ENCODE results near the gene TRABD.
A peak's percentile ranks its signal among the peaks of the same experiment; 100 is the strongest.
"Not testable (repeated sequence)": the region's sequence is repeated elsewhere in the genome, so short reads cannot be mapped to it uniquely, and the experiment has no call there.

Gene TRABD

DNA sequence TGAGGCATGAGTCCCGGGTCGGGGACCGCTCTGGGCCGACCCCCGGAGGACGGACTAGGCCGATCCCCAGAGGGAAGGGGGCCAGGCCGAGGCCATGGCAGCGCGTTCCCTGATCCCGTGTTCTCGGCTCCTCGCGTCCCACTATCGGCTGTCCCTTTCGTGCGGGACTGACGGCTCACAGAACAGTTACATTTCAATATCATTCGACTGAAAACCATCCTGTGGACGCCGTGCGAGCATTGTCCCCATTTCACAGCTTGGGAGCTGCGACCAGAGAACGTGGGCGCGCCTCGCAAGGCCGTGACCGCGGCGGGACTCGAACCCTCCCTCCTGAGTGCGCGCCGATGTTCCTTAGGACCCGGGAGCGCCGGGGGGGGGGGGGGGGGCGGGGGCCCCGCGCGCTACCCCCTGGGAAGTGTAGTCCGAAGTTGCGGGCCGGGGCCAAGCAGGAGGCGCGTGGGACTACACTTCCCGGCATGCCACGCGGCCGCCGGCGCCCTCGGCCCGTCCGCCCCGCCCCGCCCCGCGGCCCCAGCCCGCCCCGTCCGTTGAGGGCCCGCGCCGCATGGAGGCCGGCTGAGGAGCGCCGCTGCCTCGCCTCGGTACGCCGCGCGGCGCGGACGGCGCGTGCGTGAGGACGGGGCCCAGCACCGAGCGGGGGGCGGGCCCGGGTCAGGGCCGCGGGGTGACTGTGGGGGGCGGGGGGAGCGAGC lies at the start of gene TRABD:
Gene TRABD (plus strand): TSS at position 539 of the 713 bp plus-strand sequence. CDS start 7,148 bp downstream, outside the sequence.
- Histone ChIP-seq H3K4me1 (ENCODE audit: control insufficient read depth in 1 of 2, insufficient read depth in 2 of 2, low read length in 2 of 2) (peaks cover 33 to 46% of the 10 kb centered on the region in 2 donors), H3K9ac (ENCODE audit: low read depth in 1 of 2, low read length in 2 of 2) (peak within 1 kb of the TSS; percentile 71 to 88), H3K9me3 (ENCODE audit: control insufficient read depth in 1 of 2, low read length in 2 of 2) (no peaks in the 10 kb centered on the region), H3K27me3 (ENCODE audit: control insufficient read depth in 1 of 2, insufficient read depth in 2 of 2, low read length in 2 of 2) (no peaks in the 10 kb centered on the region), H3K27ac (ENCODE audit: low read depth, low read length) (peak within 1 kb of the TSS; percentile 20), H3K4me3 (ENCODE audit: low read depth in 1 of 2, low read length in 2 of 2) (peak within 1 kb of the TSS; percentile 75 to 84), H3K36me3 (ENCODE audit: control insufficient read depth in 1 of 2, insufficient read depth in 2 of 2, low read length in 2 of 2) (no peaks in the 10 kb centered on the region)

DNA sequence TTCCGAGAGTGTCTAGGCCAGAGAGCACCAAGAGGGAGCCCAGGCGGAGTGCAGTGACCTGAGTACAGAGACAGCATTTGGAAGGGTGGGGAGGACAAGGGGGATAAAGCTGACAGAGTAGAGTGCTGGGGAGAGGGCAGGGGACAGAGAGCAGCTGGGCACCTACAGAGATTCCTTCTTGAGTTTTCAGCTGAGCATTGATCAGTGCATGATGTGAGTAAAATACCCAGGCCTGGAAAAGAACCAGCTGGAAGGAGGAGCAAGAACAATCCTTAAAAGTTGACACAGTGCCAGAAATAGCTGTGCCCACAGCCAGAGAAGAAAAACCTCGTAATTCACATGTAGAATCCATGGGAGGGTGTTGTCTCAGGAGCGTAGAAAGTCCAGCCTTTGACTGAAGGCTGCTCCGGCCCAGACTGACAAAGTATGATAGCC lies 49.1 kb upstream of the TRABD start:
- no peak overlapping the region for H3K27ac ChIP-seq (ENCODE audit: low read depth, low read length)
- no peak overlapping the region for H3K4me3 ChIP-seq (ENCODE audit: low read depth in 1 of 2, low read length in 2 of 2)
- H3K36me3 ChIP-seq (ENCODE audit: control insufficient read depth in 1 of 2, insufficient read depth in 2 of 2, low read length in 2 of 2) = no peaks in the 10 kb centered on the region
- H3K27me3 ChIP-seq (ENCODE audit: control insufficient read depth in 1 of 2, insufficient read depth in 2 of 2, low read length in 2 of 2) = peaks cover 0 to 3% of the 10 kb centered on the region in 2 donors
- H3K4me1 ChIP-seq (ENCODE audit: control insufficient read depth in 1 of 2, insufficient read depth in 2 of 2, low read length in 2 of 2) = peaks cover 4 to 5% of the 10 kb centered on the region in 2 donors
- peaks cover 0 to 4% of the 10 kb centered on the region in 2 donors for H3K9me3 ChIP-seq (ENCODE audit: control insufficient read depth in 1 of 2, low read length in 2 of 2)
- no peak overlapping the region for H3K9ac ChIP-seq (ENCODE audit: low read depth in 1 of 2, low read length in 2 of 2)

- not testable (repeated sequence) for H3K27ac ChIP-seq (ENCODE audit: low read depth, low read length); H3K27me3 ChIP-seq (ENCODE audit: control insufficient read depth in 1 of 2, insufficient read depth in 2 of 2, low read length in 2 of 2); H3K4me1 ChIP-seq (ENCODE audit: control insufficient read depth in 1 of 2, insufficient read depth in 2 of 2, low read length in 2 of 2); H3K9ac ChIP-seq (ENCODE audit: low read depth in 1 of 2, low read length in 2 of 2); H3K9me3 ChIP-seq (ENCODE audit: control insufficient read depth in 1 of 2, low read length in 2 of 2); H3K4me3 ChIP-seq (ENCODE audit: low read depth in 1 of 2, low read length in 2 of 2); H3K36me3 ChIP-seq (ENCODE audit: control insufficient read depth in 1 of 2, insufficient read depth in 2 of 2, low read length in 2 of 2)
These were observed 48.4 kb upstream of the TRABD start for GRCh38 chr22:50137277-50137676.

DNA sequence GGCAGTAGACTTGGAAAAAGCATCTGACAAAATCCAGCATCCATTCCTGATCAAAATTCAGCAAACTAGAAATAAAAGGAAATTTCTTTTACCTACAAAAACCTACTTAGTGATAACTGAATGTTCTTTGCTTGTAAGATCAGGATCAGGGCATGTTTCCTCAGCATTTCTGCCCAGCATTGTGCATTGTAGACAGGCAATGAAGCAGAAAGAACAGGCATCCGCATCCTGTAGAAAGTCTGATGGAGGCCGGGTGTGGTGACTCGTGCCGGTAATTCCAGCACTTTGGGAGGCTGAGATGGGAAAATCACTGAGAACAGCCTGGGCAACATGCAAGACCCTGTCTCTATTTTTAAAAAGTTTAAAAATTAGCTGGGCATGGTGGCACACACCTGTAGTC lies 47.7 kb upstream of the TRABD start:
- peaks cover 0 to 4% of the 10 kb centered on the region in 2 donors for H3K27me3 ChIP-seq (ENCODE audit: control insufficient read depth in 1 of 2, insufficient read depth in 2 of 2, low read length in 2 of 2)
- H3K36me3 ChIP-seq (ENCODE audit: control insufficient read depth in 1 of 2, insufficient read depth in 2 of 2, low read length in 2 of 2) = no peaks in the 10 kb centered on the region

GRCh38 chr22:50138988-50139387 lies 46.7 kb upstream of the TRABD start:
- Histone ChIP-seq H3K4me1 (ENCODE audit: control insufficient read depth in 1 of 2, insufficient read depth in 2 of 2, low read length in 2 of 2) (peaks cover 4 to 5% of the 10 kb centered on the region in 2 donors), H3K36me3 (ENCODE audit: control insufficient read depth in 1 of 2, insufficient read depth in 2 of 2, low read length in 2 of 2) (no peaks in the 10 kb centered on the region), H3K27me3 (ENCODE audit: control insufficient read depth in 1 of 2, insufficient read depth in 2 of 2, low read length in 2 of 2) (peaks cover 0 to 9% of the 10 kb centered on the region in 2 donors), H3K9me3 (ENCODE audit: control insufficient read depth in 1 of 2, low read length in 2 of 2) (no peaks in the 10 kb centered on the region), H3K9ac (ENCODE audit: low read depth in 1 of 2, low read length in 2 of 2) (no peak overlapping the region), H3K27ac (ENCODE audit: low read depth, low read length) (no peak overlapping the region), H3K4me3 (ENCODE audit: low read depth in 1 of 2, low read length in 2 of 2) (no peak overlapping the region)

More for the DNA sequence above, 47.7 kb upstream of the TRABD start:
- no peak overlapping the region for H3K9ac ChIP-seq (ENCODE audit: low read depth in 1 of 2, low read length in 2 of 2)
- no peak overlapping the region for H3K27ac ChIP-seq (ENCODE audit: low read depth, low read length)
- no peak overlapping the region for H3K4me3 ChIP-seq (ENCODE audit: low read depth in 1 of 2, low read length in 2 of 2)
- H3K9me3 ChIP-seq (ENCODE audit: control insufficient read depth in 1 of 2, low read length in 2 of 2) = no peaks in the 10 kb centered on the region
- H3K4me1 ChIP-seq (ENCODE audit: control insufficient read depth in 1 of 2, insufficient read depth in 2 of 2, low read length in 2 of 2) = peaks cover 4 to 5% of the 10 kb centered on the region in 2 donors

- Histone ChIP-seq H3K4me3 (ENCODE audit: low read depth in 1 of 2, low read length in 2 of 2) (peak overlapping the region; percentile 4 to 17), H3K9ac (ENCODE audit: low read depth in 1 of 2, low read length in 2 of 2) (no peak overlapping the region), H3K36me3 (ENCODE audit: control insufficient read depth in 1 of 2, insufficient read depth in 2 of 2, low read length in 2 of 2) (no peaks in the 10 kb centered on the region), H3K4me1 (ENCODE audit: control insufficient read depth in 1 of 2, insufficient read depth in 2 of 2, low read length in 2 of 2) (peaks cover 4 to 5% of the 10 kb centered on the region in 2 donors), H3K27ac (ENCODE audit: low read depth, low read length) (no peak overlapping the region), H3K27me3 (ENCODE audit: control insufficient read depth in 1 of 2, insufficient read depth in 2 of 2, low read length in 2 of 2) (peaks cover 0 to 10% of the 10 kb centered on the region in 2 donors), H3K9me3 (ENCODE audit: control insufficient read depth in 1 of 2, low read length in 2 of 2) (no peaks in the 10 kb centered on the region)
These were observed 45.8 kb upstream of the TRABD start for GRCh38 chr22:50139843-50140415.

DNA sequence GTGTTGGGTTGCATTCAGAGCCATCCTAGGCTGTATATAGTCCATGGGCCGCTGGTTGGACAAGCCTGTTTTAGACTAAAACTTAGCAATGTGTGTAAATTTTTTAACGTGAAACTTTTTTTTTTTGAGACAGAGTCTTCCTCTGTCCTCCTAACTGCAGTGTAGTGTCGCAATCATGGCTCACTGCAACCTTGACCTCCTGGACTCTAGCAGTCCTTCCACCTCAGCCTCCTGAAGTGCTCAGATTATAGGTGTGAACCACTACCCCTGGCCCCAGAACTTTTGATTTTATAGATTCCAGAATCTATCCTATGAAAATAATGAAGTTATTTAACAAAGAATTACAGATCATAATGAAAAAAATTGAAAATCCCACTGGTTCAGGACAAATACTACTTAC lies 45.1 kb upstream of the TRABD start:
- Histone ChIP-seq H3K27me3 (ENCODE audit: control insufficient read depth in 1 of 2, insufficient read depth in 2 of 2, low read length in 2 of 2) (peaks cover 0 to 10% of the 10 kb centered on the region in 2 donors), H3K27ac (ENCODE audit: low read depth, low read length) (no peak overlapping the region), H3K4me1 (ENCODE audit: control insufficient read depth in 1 of 2, insufficient read depth in 2 of 2, low read length in 2 of 2) (peaks cover 4 to 5% of the 10 kb centered on the region in 2 donors), H3K4me3 (ENCODE audit: low read depth in 1 of 2, low read length in 2 of 2) (no peak overlapping the region), H3K9ac (ENCODE audit: low read depth in 1 of 2, low read length in 2 of 2) (no peak overlapping the region), H3K36me3 (ENCODE audit: control insufficient read depth in 1 of 2, insufficient read depth in 2 of 2, low read length in 2 of 2) (no peaks in the 10 kb centered on the region), H3K9me3 (ENCODE audit: control insufficient read depth in 1 of 2, low read length in 2 of 2) (no peaks in the 10 kb centered on the region)

GRCh38 chr22:50141462-50141861 lies 44.3 kb upstream of the TRABD start:
- Histone ChIP-seq H3K9ac (ENCODE audit: low read depth in 1 of 2, low read length in 2 of 2) (no peak overlapping the region), H3K4me3 (ENCODE audit: low read depth in 1 of 2, low read length in 2 of 2) (no peak overlapping the region), H3K9me3 (ENCODE audit: control insufficient read depth in 1 of 2, low read length in 2 of 2) (no peaks in the 10 kb centered on the region), H3K27ac (ENCODE audit: low read depth, low read length) (no peak overlapping the region), H3K4me1 (ENCODE audit: control insufficient read depth in 1 of 2, insufficient read depth in 2 of 2, low read length in 2 of 2) (peaks cover 5 to 13% of the 10 kb centered on the region in 2 donors), H3K27me3 (ENCODE audit: control insufficient read depth in 1 of 2, insufficient read depth in 2 of 2, low read length in 2 of 2) (peaks cover 0 to 10% of the 10 kb centered on the region in 2 donors), H3K36me3 (ENCODE audit: control insufficient read depth in 1 of 2, insufficient read depth in 2 of 2, low read length in 2 of 2) (no peaks in the 10 kb centered on the region)

GRCh38 chr22:50141891-50142363 lies 43.8 kb upstream of the TRABD start:
- no peak overlapping the region for H3K4me3 ChIP-seq (ENCODE audit: low read depth in 1 of 2, low read length in 2 of 2)
- no peaks in the 10 kb centered on the region for H3K9me3 ChIP-seq (ENCODE audit: control insufficient read depth in 1 of 2, low read length in 2 of 2)
- no peak overlapping the region for H3K27ac ChIP-seq (ENCODE audit: low read depth, low read length)
- peaks cover 0 to 10% of the 10 kb centered on the region in 2 donors for H3K27me3 ChIP-seq (ENCODE audit: control insufficient read depth in 1 of 2, insufficient read depth in 2 of 2, low read length in 2 of 2)
- peaks cover 5 to 17% of the 10 kb centered on the region in 2 donors for H3K4me1 ChIP-seq (ENCODE audit: control insufficient read depth in 1 of 2, insufficient read depth in 2 of 2, low read length in 2 of 2)
- no peak overlapping the region for H3K9ac ChIP-seq (ENCODE audit: low read depth in 1 of 2, low read length in 2 of 2)
- no peaks in the 10 kb centered on the region for H3K36me3 ChIP-seq (ENCODE audit: control insufficient read depth in 1 of 2, insufficient read depth in 2 of 2, low read length in 2 of 2)

- Histone ChIP-seq H3K27me3 (ENCODE audit: control insufficient read depth in 1 of 2, insufficient read depth in 2 of 2, low read length in 2 of 2) (peaks cover 0 to 10% of the 10 kb centered on the region in 2 donors), H3K4me1 (ENCODE audit: control insufficient read depth in 1 of 2, insufficient read depth in 2 of 2, low read length in 2 of 2) (peaks cover 5 to 25% of the 10 kb centered on the region in 2 donors), H3K9me3 (ENCODE audit: control insufficient read depth in 1 of 2, low read length in 2 of 2) (no peaks in the 10 kb centered on the region), H3K9ac (ENCODE audit: low read depth in 1 of 2, low read length in 2 of 2) (no peak overlapping the region), H3K36me3 (ENCODE audit: control insufficient read depth in 1 of 2, insufficient read depth in 2 of 2, low read length in 2 of 2) (no peaks in the 10 kb centered on the region), H3K27ac (ENCODE audit: low read depth, low read length) (no peak overlapping the region), H3K4me3 (ENCODE audit: low read depth in 1 of 2, low read length in 2 of 2) (no peak overlapping the region)
These were observed 42.6 kb upstream of the TRABD start for GRCh38 chr22:50143096-50143495.

Measured in duodenal mucosa (tissue), 2 donors.